Right kidney (tissue), 1 donor: Measurements from ENCODE around the gene DNTT.

Source experiments
- DNase-seq: peaks from one replicate; pipeline ENCODE4 v3.0.0-alpha.2; 2016

The DNTT gene

DNA sequence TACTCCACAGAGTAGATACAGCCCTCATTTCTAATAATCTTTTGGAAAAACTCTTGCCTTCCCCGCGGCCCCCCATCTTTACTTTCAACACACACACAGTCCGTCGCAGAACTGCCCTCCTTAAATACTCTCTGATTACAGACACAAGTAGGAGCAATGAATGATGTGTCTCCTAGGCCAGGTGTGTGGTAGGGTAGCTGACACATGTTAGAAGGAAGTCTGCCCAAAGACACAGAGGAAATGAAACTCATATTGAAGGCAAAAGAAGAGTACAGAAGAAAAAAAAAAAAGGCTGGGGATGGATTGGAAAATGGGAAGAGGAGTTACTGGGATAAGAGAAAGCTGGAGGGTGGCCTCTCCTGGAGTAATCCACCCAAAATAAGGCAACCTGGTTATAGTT, 39.9 kb downstream of the DNTT start:
- no peak for DNase-seq

- no peak for DNase-seq
These were observed 41.0 kb downstream of the DNTT start for GRCh38 chr10:96345222-96345621.

DNA sequence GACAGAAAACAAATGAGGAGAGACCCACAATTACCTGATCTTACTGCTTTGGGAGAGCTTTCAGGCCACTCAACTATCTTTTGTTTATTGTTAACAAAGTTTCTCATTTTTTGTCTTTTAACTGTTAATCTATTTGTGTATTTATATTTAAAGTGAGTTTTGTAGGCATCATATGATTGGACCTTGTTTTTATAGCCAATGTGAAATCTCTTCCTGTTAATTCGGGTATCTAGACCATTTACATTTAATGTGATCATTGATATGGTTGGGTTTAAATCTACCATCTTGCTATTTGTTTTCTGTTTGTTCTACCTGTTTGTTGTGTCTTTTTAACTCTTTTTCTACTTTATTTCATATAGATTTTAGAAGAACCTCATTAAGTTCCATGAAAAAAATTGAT, 42.1 kb downstream of the DNTT start:
- DNase-seq = no peak

DNA sequence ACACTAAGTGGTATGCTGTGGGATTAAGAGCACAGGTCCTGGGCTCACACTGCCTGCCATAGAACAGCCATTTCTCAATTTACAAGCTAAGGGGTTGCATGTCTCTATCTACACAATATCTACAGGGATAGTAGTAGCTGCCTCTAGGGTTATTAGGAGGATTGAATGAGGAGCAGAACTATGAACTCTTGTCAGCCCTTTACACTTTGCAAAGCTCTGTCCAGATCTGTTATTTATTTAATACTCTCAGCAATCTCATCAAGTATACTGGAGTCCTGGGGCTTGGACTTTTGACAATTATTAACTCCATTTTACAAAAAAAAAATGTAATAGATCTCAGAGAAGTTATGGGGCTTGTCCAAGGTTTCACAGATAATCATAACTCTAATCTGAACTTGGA, 47.8 kb downstream of the DNTT start:
- DNase-seq = no peak

DNA sequence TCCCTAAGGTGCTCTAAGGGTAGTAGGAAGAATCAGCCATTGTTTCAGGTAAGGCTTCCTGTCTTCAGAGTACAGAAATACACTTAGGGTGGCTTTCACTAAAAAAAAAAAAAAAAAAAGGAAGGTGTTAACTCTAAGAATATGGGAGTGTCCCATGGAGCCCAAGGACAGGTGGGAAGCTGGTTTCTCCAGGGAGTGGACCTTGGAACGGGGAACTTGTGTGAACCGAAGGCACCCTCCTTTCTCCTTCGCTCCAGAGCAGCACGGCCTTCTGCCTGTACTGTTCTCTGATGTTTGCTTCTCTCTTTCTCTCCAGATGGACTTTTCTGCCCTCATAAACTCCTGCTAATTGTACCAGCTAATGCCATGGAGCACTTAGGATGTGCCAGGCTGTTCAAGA, 48.3 kb downstream of the DNTT start:
- DNase-seq = no peak

GRCh38 chr10:96357038-96357620, 52.9 kb downstream of the DNTT start:
- DNase-seq = no peak

- no peak for DNase-seq
These were observed 54.8 kb downstream of the DNTT start, which contains the start of gene OPALIN for GRCh38 chr10:96358851-96359540. TSS of gene OPALIN (minus strand) at chr10:96359002. CDS start at chr10:96358896, 106 bp downstream.

DNA sequence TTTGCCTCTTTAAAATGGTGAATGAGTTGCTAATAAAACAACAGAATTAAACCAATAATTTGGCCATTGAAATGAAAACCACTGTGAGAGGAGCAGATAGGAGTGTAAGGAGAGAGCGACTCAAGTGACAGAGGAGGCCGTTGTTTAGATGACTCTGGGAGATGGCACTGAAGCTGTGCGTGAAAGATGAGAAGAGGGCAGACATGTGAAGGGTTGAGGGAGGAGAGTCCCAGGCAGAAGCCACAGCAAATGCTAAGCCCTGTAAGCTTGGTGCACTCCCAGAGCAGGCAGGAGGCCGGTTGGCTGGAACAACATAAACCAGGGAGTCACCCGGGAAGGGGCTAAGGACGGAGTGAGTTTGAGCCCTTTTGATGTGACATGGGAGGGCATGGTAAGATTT, 55.4 kb downstream of the DNTT start:
- no peak for DNase-seq

- DNase-seq = no peak
These were observed 56.1 kb downstream of the DNTT start for GRCh38 chr10:96360331-96360730.

GRCh38 chr10:96360766-96361165, 56.5 kb downstream of the DNTT start:
- no peak for DNase-seq

GRCh38 chr10:96365571-96365970, 61.3 kb downstream of the DNTT start:
- no peak for DNase-seq

DNA sequence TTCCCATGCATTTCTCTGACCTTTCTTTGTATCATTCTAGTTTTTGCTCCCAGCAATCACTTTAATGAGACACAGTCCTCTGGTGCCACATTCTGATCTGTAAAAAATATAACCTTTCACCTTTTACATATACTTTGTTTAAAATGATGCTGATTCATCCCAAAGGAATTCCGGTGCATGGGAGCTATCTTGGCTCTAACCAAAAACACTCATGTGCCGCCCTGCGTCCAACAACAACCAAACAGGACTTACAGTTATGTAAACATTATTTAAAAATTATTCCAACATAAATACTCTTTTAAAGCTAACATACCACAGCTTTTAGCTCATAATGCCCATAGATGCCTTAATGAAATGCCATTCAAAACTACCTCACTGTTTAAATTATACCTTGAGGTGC, 62.3 kb downstream of the DNTT start:
- DNase-seq = no peak

GRCh38 chr10:96367470-96367869, 63.2 kb downstream of the DNTT start:
- DNase-seq = no peak

GRCh38 chr10:96368971-96369370, 64.7 kb downstream of the DNTT start:
- DNase-seq = no peak

DNA sequence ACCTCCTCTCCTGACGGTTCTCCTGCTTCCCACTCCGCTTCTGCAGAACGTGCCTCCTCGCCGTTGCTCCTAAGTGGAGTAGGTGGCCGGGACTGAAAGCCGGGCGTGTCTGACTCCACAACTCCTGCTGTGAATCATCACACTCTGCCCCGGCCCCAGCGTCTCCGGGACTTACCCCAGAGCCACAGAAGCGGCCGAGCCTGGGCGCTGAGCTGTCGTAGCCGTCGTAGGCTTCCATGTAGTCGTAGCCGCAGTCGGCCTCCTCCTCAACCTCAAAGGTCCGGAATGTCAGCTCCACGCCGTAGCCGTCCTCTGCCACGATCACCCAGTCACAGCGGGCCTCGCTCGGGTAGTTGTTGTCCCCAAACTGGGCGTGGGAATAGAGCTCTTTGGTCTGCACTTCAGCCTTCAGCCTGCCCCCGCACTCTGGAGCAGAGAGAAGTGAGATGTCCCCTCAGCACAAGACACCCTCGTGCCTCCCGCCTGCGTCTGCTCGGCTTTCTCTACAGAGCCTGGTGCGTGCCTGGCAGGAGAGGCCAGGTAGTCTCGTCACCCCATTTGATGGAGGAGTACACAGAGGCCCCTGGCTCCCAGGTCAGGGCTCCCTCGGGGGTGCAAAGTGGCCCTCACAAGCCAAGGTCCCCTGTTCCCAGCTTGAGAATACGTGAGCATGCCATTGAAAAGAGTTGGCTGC, 65.8 kb downstream of the DNTT start:
- DNase-seq = no peak

- DNase-seq = peak; percentile 28
These were observed 66.4 kb downstream of the DNTT start for GRCh38 chr10:96370584-96371157.

GRCh38 chr10:96371356-96371755, 67.1 kb downstream of the DNTT start:
- no peak for DNase-seq

- DNase-seq = no peak
These were observed 69.8 kb downstream of the DNTT start for GRCh38 chr10:96374004-96374403.

- DNase-seq = no peak
These were observed 70.4 kb downstream of the DNTT start for GRCh38 chr10:96374639-96374984.

- DNase-seq = peak; percentile 82
These were observed 71.0 kb downstream of the DNTT start for GRCh38 chr10:96374985-96375830.

DNA sequence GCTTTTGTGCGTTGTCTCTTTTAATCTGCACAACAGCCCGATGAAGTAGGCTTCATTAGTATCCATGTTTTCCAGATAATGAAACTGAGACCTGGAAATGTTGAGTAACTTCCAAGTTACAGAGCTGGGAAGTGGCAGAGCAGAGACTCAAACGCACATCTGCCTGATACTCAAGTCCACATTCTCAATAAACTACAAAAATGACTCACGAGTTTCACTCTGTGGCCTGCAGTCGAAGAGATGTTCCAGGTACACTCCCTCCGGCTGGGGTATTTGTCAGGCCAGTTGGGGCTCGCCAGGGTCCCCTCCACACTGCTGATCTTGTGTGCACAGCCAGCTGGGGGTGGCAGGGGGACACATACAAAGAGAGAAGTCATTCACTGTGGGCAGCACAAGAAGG, 72.2 kb downstream of the DNTT start:
- no peak for DNase-seq

DNA sequence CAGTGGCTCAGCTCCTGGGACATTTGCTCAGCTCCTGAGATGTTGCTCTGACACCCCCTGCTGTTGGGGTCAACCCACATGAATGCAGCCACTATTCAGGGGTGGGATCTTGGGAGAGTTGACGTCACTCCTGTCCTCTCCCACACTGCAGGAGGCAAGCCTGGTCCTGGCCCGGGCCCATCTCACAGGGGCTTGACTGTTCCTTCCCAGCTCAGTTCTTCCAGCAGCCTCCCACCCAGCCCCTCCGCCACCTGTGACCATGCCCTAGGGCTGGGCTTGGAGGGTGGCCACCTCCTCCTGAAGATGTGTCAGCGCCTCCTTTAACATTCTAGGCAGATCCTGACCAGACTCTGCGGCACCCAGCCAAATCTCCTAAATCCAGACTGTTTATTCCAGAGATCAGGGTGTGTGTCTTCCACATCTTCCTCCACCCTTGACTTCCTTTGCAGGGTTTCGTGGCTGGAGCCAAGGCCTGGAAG, 73.6 kb downstream of the DNTT start:
- DNase-seq = no peak
